SJSA1 (cell line): ENCODE measurements around the gene RAD50. TPM values are rescaled to one million over a fixed set of nuclear protein-coding genes. Genes with fewer than 3 reads are reported as not detected.
"Not testable (repeated sequence)": the region's sequence is repeated elsewhere in the genome, so short reads cannot be mapped to it uniquely, and the experiment has no call there.

Experiments
- DNase-seq, 2 experiments: peaks; one replicate each; pipeline ENCODE4 v3.0.0-alpha.2; 2015 to 2020; ENCODE audit warnings: low spot score in 2 of 2, low read depth in 1 of 2
- H3K27ac ChIP-seq: fragments of 250-450 bp; sonication (Bioruptor Pico); 2 replicates; pipeline ENCODE4 v1.5.1; 2020; ENCODE audit warnings: mild to moderate bottlenecking, moderate library complexity
- H3K27me3 ChIP-seq: fragments of 250-450 bp; sonication (Bioruptor Pico); replicated peaks from 2 replicates; pipeline ENCODE4 v1.5.1; 2020; ENCODE audit warnings: mild to moderate bottlenecking, moderate library complexity
- H3K36me3 ChIP-seq: fragments of 250-450 bp; sonication (Bioruptor Pico); 2 replicates; pipeline ENCODE4 v1.5.1; 2020; ENCODE audit warnings: mild to moderate bottlenecking
- H3K4me1 ChIP-seq: fragments of 250-450 bp; sonication (Bioruptor Pico); replicated peaks from 2 replicates; pipeline ENCODE4 v1.6.1; 2021; ENCODE audit warnings: mild to moderate bottlenecking
- H3K4me3 ChIP-seq: fragments of 250-450 bp; sonication (Bioruptor Pico); 2 replicates; pipeline ENCODE4 v1.5.1; 2020; ENCODE audit warnings: mild to moderate bottlenecking
- H3K9me3 ChIP-seq: fragments of 250-450 bp; sonication (Bioruptor Pico); replicated peaks from 2 replicates; pipeline ENCODE4 v1.5.1; 2020; ENCODE audit warnings: mild to moderate bottlenecking
- total RNA-seq: library from RNA; depleted of rRNA; stranded (reverse); fragments of >200 nt; shearing (Covaris generic); gene quantifications from 2 replicates; pipeline ENCODE4 v1.2.3, GENCODE V29; 2014

The RAD50 gene
- total RNA-seq, 1 experiment from 2014 or later: 17.9 TPM

GRCh38 chr5:132584560-132584959 lies 27.8 kb downstream of the RAD50 start:
- not testable (repeated sequence) for H3K27me3 ChIP-seq, H3K27ac ChIP-seq, H3K4me3 ChIP-seq, H3K4me1 ChIP-seq, DNase-seq, H3K9me3 ChIP-seq
- H3K36me3 ChIP-seq: peaks cover 63% of the 10 kb centered on the region

GRCh38 chr5:132586063-132586462 lies 29.3 kb downstream of the RAD50 start:
- H3K36me3 ChIP-seq: peaks cover 65% of the 10 kb centered on the region

GRCh38 chr5:132589467-132589866 lies 32.7 kb downstream of the RAD50 start:
- H3K9me3 ChIP-seq: no peaks in the 10 kb centered on the region
- H3K36me3 ChIP-seq: peaks cover 75% of the 10 kb centered on the region

More at GRCh38 chr5:132586063-132586462, 29.3 kb downstream of the RAD50 start:
- Histone ChIP-seq H3K27ac (no peak overlapping the region), H3K27me3 (no peaks in the 10 kb centered on the region; the same call in 1 of the 2 replicates), H3K9me3 (no peaks in the 10 kb centered on the region), H3K4me1 (no peaks in the 10 kb centered on the region), H3K4me3 (no peak overlapping the region)
- DNase-seq: no peak

GRCh38 chr5:132591145-132591544 lies 34.4 kb downstream of the RAD50 start:
- no peak overlapping the region for H3K4me3 ChIP-seq
- DNase-seq: no peak
- H3K27me3 ChIP-seq: no peaks in the 10 kb centered on the region
- no peaks in the 10 kb centered on the region for H3K9me3 ChIP-seq
- H3K4me1 ChIP-seq: no peaks in the 10 kb centered on the region
- no peak overlapping the region for H3K27ac ChIP-seq
- peaks cover 86% of the 10 kb centered on the region for H3K36me3 ChIP-seq

More at GRCh38 chr5:132589467-132589866, 32.7 kb downstream of the RAD50 start:
- Histone ChIP-seq H3K4me3 (no peak overlapping the region), H3K4me1 (no peaks in the 10 kb centered on the region), H3K27ac (no peak overlapping the region), H3K27me3 (no peaks in the 10 kb centered on the region)
- no peak for DNase-seq

- Histone ChIP-seq H3K36me3 (peaks cover 91% of the 10 kb centered on the region), H3K27ac (no peak overlapping the region), H3K27me3 (no peaks in the 10 kb centered on the region), H3K9me3 (no peaks in the 10 kb centered on the region), H3K4me3 (no peak overlapping the region), H3K4me1 (no peaks in the 10 kb centered on the region)
- no peak for DNase-seq
Measured at GRCh38 chr5:132592521-132592920, 35.7 kb downstream of the RAD50 start.

GRCh38 chr5:132594170-132594569 lies 37.4 kb downstream of the RAD50 start:
- H3K27ac ChIP-seq: no peak overlapping the region
- DNase-seq: no peak
- H3K4me1 ChIP-seq: no peaks in the 10 kb centered on the region
- no peaks in the 10 kb centered on the region for H3K27me3 ChIP-seq
- no peaks in the 10 kb centered on the region for H3K9me3 ChIP-seq
- H3K36me3 ChIP-seq: peaks cover 88% of the 10 kb centered on the region
- H3K4me3 ChIP-seq: no peak overlapping the region

- no peaks in the 10 kb centered on the region for H3K9me3 ChIP-seq
- H3K27me3 ChIP-seq: no peaks in the 10 kb centered on the region
- no peak overlapping the region for H3K27ac ChIP-seq
- DNase-seq: no peak
- 0 out of 2 replicates have a peak, but pooled peaks cover 3% of the 10 kb centered on the region for H3K4me1 ChIP-seq
- H3K36me3 ChIP-seq: peaks cover 89% of the 10 kb centered on the region
- no peak overlapping the region for H3K4me3 ChIP-seq
Measured at GRCh38 chr5:132595624-132596023, 38.8 kb downstream of the RAD50 start.

- no peaks in the 10 kb centered on the region for H3K9me3 ChIP-seq
- peaks cover 75% of the 10 kb centered on the region for H3K36me3 ChIP-seq
- no peak overlapping the region for H3K27ac ChIP-seq
- 0 out of 2 replicates have a peak, but pooled peaks cover 3% of the 10 kb centered on the region for H3K4me1 ChIP-seq
- DNase-seq: no peak
- no peak overlapping the region for H3K4me3 ChIP-seq
- no peaks in the 10 kb centered on the region for H3K27me3 ChIP-seq
Measured at GRCh38 chr5:132601071-132601728, 44.4 kb downstream of the RAD50 start.

- Histone ChIP-seq H3K27ac (no peak overlapping the region), H3K4me1 (no peaks in the 10 kb centered on the region), H3K9me3 (no peaks in the 10 kb centered on the region), H3K27me3 (no peaks in the 10 kb centered on the region), H3K36me3 (peaks cover 77% of the 10 kb centered on the region), H3K4me3 (no peak overlapping the region)
- DNase-seq: no peak
Measured at GRCh38 chr5:132607095-132607494, 50.3 kb downstream of the RAD50 start.

GRCh38 chr5:132608107-132608506 lies 51.3 kb downstream of the RAD50 start:
- peaks cover 74% of the 10 kb centered on the region for H3K36me3 ChIP-seq
- no peak for DNase-seq
- H3K27me3 ChIP-seq: no peaks in the 10 kb centered on the region
- H3K4me1 ChIP-seq: no peaks in the 10 kb centered on the region
- H3K27ac ChIP-seq: no peak overlapping the region
- no peak overlapping the region for H3K4me3 ChIP-seq
- no peaks in the 10 kb centered on the region for H3K9me3 ChIP-seq

- H3K9me3 ChIP-seq: no peaks in the 10 kb centered on the region
- no peak for DNase-seq
- no peak overlapping the region for H3K27ac ChIP-seq
- H3K27me3 ChIP-seq: no peaks in the 10 kb centered on the region
- peaks cover 74% of the 10 kb centered on the region for H3K36me3 ChIP-seq
- no peaks in the 10 kb centered on the region for H3K4me1 ChIP-seq
- H3K4me3 ChIP-seq: no peak overlapping the region
Measured at GRCh38 chr5:132611965-132612364, 55.2 kb downstream of the RAD50 start.

- Histone ChIP-seq H3K27me3 (no peaks in the 10 kb centered on the region), H3K4me1 (no peaks in the 10 kb centered on the region), H3K36me3 (peaks cover 75% of the 10 kb centered on the region), H3K4me3 (no peak overlapping the region), H3K27ac (no peak overlapping the region), H3K9me3 (no peaks in the 10 kb centered on the region)
- no peak for DNase-seq
Measured at GRCh38 chr5:132612846-132613245, 56.1 kb downstream of the RAD50 start.

- no peak overlapping the region for H3K4me3 ChIP-seq
- DNase-seq: no peak
- no peaks in the 10 kb centered on the region for H3K27me3 ChIP-seq
- peaks cover 43% of the 10 kb centered on the region for H3K36me3 ChIP-seq
- no peak overlapping the region for H3K27ac ChIP-seq
- no peaks in the 10 kb centered on the region for H3K9me3 ChIP-seq
- no peaks in the 10 kb centered on the region for H3K4me1 ChIP-seq
Measured at GRCh38 chr5:132621699-132622098, 64.9 kb downstream of the RAD50 start.

- Histone ChIP-seq H3K4me3 (no peak overlapping the region), H3K9me3 (no peaks in the 10 kb centered on the region), H3K36me3 (peaks cover 41% of the 10 kb centered on the region), H3K4me1 (no peaks in the 10 kb centered on the region), H3K27ac (no peak overlapping the region), H3K27me3 (no peaks in the 10 kb centered on the region)
- no peak for DNase-seq
Measured at GRCh38 chr5:132622608-132623007, 65.8 kb downstream of the RAD50 start.

- no peaks in the 10 kb centered on the region for H3K27me3 ChIP-seq
- no peak overlapping the region for H3K4me3 ChIP-seq
- no peak for DNase-seq
- no peaks in the 10 kb centered on the region for H3K4me1 ChIP-seq
- no peak overlapping the region for H3K27ac ChIP-seq
- no peaks in the 10 kb centered on the region for H3K9me3 ChIP-seq
- H3K36me3 ChIP-seq: peaks cover 28% of the 10 kb centered on the region
Measured at GRCh38 chr5:132627470-132627869, 70.7 kb downstream of the RAD50 start.
